PC-9 (cell line): ENCODE data around the gene MYO18B.

Source experiments
- EZH2 ChIP-seq: fragments of 200-600 bp; sonication (generic); IDR thresholded peaks from 2 replicates; pipeline ENCODE4 v1.8.0; 2017; ENCODE audit warnings: antibody characterized with exemption, low read depth
- TF ChIP-seq, protein P1 (sequence below): fragments of 200-600 bp; sonication (generic); conservative IDR thresholded peaks from 2 replicates; pipeline ENCODE4 v1.6.1; 2017; ENCODE audit warnings: mixed run types, antibody characterized with exemption, mild to moderate bottlenecking, moderate library complexity

DNA sequence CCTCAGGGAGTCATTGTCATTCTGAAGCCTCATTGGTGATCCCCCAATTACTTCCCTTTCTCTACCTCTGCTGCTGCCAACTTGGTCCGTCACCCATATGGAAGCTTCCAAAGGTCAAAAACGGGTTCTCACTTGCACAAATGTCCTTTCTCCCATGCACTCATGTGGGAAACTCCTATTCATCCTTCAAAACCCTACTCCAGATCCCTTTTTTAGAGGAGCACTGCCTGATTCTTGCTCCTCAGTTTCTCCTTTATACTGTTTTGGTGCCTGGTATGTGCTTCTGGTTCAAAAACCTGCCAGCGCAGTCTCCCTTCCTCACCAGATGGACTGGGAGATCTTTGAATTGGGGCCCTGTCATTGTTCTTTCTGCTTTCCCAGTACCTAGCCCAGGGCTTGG, 41.9 kb downstream of the MYO18B start:
- TF ChIP-seq, protein P1, sequence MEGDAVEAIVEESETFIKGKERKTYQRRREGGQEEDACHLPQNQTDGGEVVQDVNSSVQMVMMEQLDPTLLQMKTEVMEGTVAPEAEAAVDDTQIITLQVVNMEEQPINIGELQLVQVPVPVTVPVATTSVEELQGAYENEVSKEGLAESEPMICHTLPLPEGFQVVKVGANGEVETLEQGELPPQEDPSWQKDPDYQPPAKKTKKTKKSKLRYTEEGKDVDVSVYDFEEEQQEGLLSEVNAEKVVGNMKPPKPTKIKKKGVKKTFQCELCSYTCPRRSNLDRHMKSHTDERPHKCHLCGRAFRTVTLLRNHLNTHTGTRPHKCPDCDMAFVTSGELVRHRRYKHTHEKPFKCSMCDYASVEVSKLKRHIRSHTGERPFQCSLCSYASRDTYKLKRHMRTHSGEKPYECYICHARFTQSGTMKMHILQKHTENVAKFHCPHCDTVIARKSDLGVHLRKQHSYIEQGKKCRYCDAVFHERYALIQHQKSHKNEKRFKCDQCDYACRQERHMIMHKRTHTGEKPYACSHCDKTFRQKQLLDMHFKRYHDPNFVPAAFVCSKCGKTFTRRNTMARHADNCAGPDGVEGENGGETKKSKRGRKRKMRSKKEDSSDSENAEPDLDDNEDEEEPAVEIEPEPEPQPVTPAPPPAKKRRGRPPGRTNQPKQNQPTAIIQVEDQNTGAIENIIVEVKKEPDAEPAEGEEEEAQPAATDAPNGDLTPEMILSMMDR = no peak
- TF ChIP-seq EZH2 = no peak
